GM23338 (cell line): ENCODE results near the gene ASB15. TPM values are rescaled to one million over a fixed set of nuclear protein-coding genes. Genes with fewer than 3 reads are reported as not detected.

ENCODE experiments used
- ATAC-seq: fragments of 200-7000 bp; cut with Tn5 transposase; 3 replicates; pipeline ENCODE4 v1.9.1; 2020
- DNase-seq: peaks from one replicate; pipeline ENCODE4 v3.0.0-alpha.2; 2015; ENCODE audit warnings: low spot score
- H2AFZ ChIP-seq: fragments of 200-600 bp; sonication (generic); 2 replicates; pipeline ENCODE4 v1.8.0; 2016; ENCODE audit warnings: antibody characterized with exemption, mild to moderate bottlenecking, moderate library complexity
- H3F3A ChIP-seq: fragments of 200-600 bp; sonication (generic); replicated peaks from 2 replicates; pipeline ENCODE4 v1.8.0; 2017; ENCODE audit warnings: antibody characterized with exemption, mixed run types, low read depth
- H3K27ac ChIP-seq: fragments of 200-600 bp; sonication (generic); 2 replicates; pipeline ENCODE4 v1.6.1; 2016; ENCODE audit warnings: low read depth
- H3K27me3 ChIP-seq: fragments of 200-600 bp; sonication (generic); 2 replicates; pipeline ENCODE4 v1.8.0; 2016; ENCODE audit warnings: mild to moderate bottlenecking, mixed run types, moderate library complexity; ENCODE audit not compliant: insufficient read depth
- H3K36me3 ChIP-seq: fragments of 200-600 bp; sonication (generic); 2 replicates; pipeline ENCODE4 v1.8.0; 2016; ENCODE audit warnings: mild to moderate bottlenecking; ENCODE audit not compliant: insufficient read depth
- H3K4me1 ChIP-seq: fragments of 200-600 bp; sonication (generic); 2 replicates; pipeline ENCODE4 v1.8.0; 2016; ENCODE audit warnings: mild to moderate bottlenecking, moderate library complexity; ENCODE audit not compliant: insufficient read depth
- H3K4me2 ChIP-seq: fragments of 200-600 bp; sonication (generic); 2 replicates; pipeline ENCODE4 v1.7.1; 2017; ENCODE audit warnings: mixed run types
- H3K4me3 ChIP-seq: fragments of 200-600 bp; sonication (generic); 2 replicates; pipeline ENCODE4 v1.6.1; 2016; ENCODE audit warnings: mixed run types
- H3K79me2 ChIP-seq: fragments of 200-600 bp; sonication (generic); replicated peaks from 2 replicates; pipeline ENCODE4 v1.8.0; 2017; ENCODE audit warnings: mild to moderate bottlenecking; ENCODE audit not compliant: insufficient read depth
- H3K9me2 ChIP-seq: fragments of 200-600 bp; sonication (generic); 2 replicates; pipeline ENCODE4 v1.8.0; 2017; ENCODE audit not compliant: insufficient read depth
- H4K20me1 ChIP-seq: fragments of 200-600 bp; sonication (generic); replicated peaks from 2 replicates; pipeline ENCODE4 v1.8.0; 2017; ENCODE audit warnings: mild to moderate bottlenecking; ENCODE audit not compliant: insufficient read depth
- H3K27ac Mint-ChIP-seq: 2 replicates; pipeline ENCODE4 v1.8.0; 2020; ENCODE audit warnings: inconsistent platforms, mild to moderate bottlenecking, moderate library complexity, mixed read lengths
- H3K27me3 Mint-ChIP-seq: 3 replicates; pipeline ENCODE4 v1.8.0; 2022; ENCODE audit warnings: low read depth, mild to moderate bottlenecking, moderate library complexity, mixed read lengths, inconsistent platforms; ENCODE audit not compliant: insufficient read depth, poor library complexity
- H3K36me3 Mint-ChIP-seq: 3 replicates; pipeline ENCODE4 v1.8.0; 2021; ENCODE audit warnings: low read depth, mild to moderate bottlenecking, inconsistent platforms, moderate library complexity, mixed read lengths
- H3K4me1 Mint-ChIP-seq: 3 replicates; pipeline ENCODE4 v1.8.0; 2020; ENCODE audit warnings: mild to moderate bottlenecking, inconsistent platforms, mixed read lengths
- H3K4me3 Mint-ChIP-seq: 3 replicates; pipeline ENCODE4 v1.8.0; 2021; ENCODE audit warnings: moderate library complexity, mild to moderate bottlenecking, inconsistent platforms, mixed read lengths
- H3K9me3 Mint-ChIP-seq: 3 replicates; pipeline ENCODE4 v1.8.0; 2020; ENCODE audit warnings: moderate library complexity, mild to moderate bottlenecking, inconsistent platforms, mixed read lengths
- CREB1 ChIP-seq: fragments of 250-450 bp; sonication (Bioruptor Pico); IDR thresholded peaks from 2 replicates; pipeline ENCODE4 v1.5.0; 2020; ENCODE audit warnings: low read depth, mild to moderate bottlenecking, moderate library complexity
- EZH2 ChIP-seq: fragments of 200-600 bp; sonication (generic); IDR thresholded peaks from one replicate; pipeline ENCODE4 v1.8.0; 2017; ENCODE audit warnings: antibody characterized with exemption, mild to moderate bottlenecking, low read depth; ENCODE audit not compliant: unreplicated experiment
- EZH2phosphoT487 ChIP-seq: fragments of 200-600 bp; sonication (generic); IDR thresholded peaks from one replicate; pipeline ENCODE4 v1.8.1; 2018; ENCODE audit warnings: antibody characterized with exemption; ENCODE audit not compliant: unreplicated experiment
- JUNB ChIP-seq: IDR thresholded peaks from one replicate; pipeline ENCODE4 v1.6.1; 2016; ENCODE audit warnings: antibody characterized with exemption; ENCODE audit not compliant: unreplicated experiment
- NANOG ChIP-seq: IDR thresholded peaks from 2 replicates; pipeline ENCODE4 v1.6.1; 2016; ENCODE audit warnings: antibody characterized with exemption, borderline replicate concordance
- POLR2AphosphoS5 ChIP-seq: IDR thresholded peaks from 2 replicates; pipeline ENCODE4 v1.6.1; 2016; ENCODE audit warnings: antibody characterized with exemption, low read depth
- STAT1 ChIP-seq: IDR thresholded peaks from one replicate; pipeline ENCODE4 v1.6.1; 2016; ENCODE audit warnings: antibody characterized with exemption; ENCODE audit not compliant: unreplicated experiment
- ZNF114 ChIP-seq: fragments of 250-450 bp; sonication (Bioruptor Pico); IDR thresholded peaks from 2 replicates; pipeline ENCODE4 v1.5.0; 2020; ENCODE audit warnings: mild to moderate bottlenecking, moderate library complexity
- ZNF331 ChIP-seq: fragments of 250-450 bp; sonication (Bioruptor Pico); IDR thresholded peaks from 2 replicates; pipeline ENCODE4 v1.5.0; 2020; ENCODE audit warnings: low read depth, mild to moderate bottlenecking, moderate library complexity
- polyA plus RNA-seq: library from polyadenylated mRNA; unstranded; fragments of >200 nt; fragmentation: Nextera tagmentation; extraction: Ambion mirVana; gene quantifications from 2 replicates; pipeline ENCODE4 v1.2.1, GENCODE V29; 2016
- total RNA-seq: library from RNA; depleted of rRNA; stranded (reverse); fragments of >200 nt; shearing (Covaris generic); gene quantifications from 2 replicates; pipeline ENCODE4 v1.2.3, GENCODE V29; 2014
- TF ChIP-seq, protein P1 (sequence below): IDR thresholded peaks from 2 replicates; pipeline ENCODE4 v1.6.1; 2016; ENCODE audit warnings: antibody characterized with exemption
- TF ChIP-seq, protein P2 (sequence below): fragments of 250-450 bp; sonication (Bioruptor Pico); IDR thresholded peaks from 2 replicates; pipeline ENCODE4 v1.5.0; 2020; ENCODE audit warnings: mild to moderate bottlenecking, moderate library complexity
- TF ChIP-seq, protein P3 (sequence below), 2 experiments: fragments of 200-600 bp in 1 of 2; sonication (generic) in 1 of 2; conservative IDR thresholded peaks; 2 replicates each; pipeline versions ENCODE4 v1.5.1 to v1.6.1; 2016 to 2017; ENCODE audit warnings: antibody characterized with exemption in 2 of 2, low read depth in 2 of 2, mild to moderate bottlenecking in 2 of 2, moderate library complexity in 1 of 2

Gene ASB15
- total and polyA plus RNA-seq, 2 experiments from 2014 or later, result not detected

DNA sequence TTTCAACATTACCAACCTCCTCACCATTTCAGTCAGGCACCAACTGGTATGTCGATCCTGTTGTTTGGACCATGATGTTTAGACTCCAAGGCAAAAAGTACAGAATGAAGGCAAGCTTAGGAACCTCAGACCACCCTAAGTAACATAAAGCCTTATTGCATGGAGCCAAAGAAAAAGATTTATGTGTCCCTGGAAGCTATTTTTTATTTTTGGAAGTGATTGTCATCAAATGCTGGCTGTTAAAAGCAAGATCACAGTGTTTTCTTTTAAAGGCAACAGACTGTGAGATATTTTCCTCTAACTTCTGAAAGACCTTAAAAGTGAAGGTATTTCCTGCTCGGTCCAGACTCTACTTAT, 8.2 kb downstream of the ASB15 start:
- no peak for TF ChIP-seq ZNF114 (CRISPR knock-in tag)
- TF ChIP-seq POLR2AphosphoS5, result no peak
- no peak for TF ChIP-seq ZNF331 (CRISPR knock-in tag)
- TF ChIP-seq CREB1 (CRISPR knock-in tag), result no peak
- TF ChIP-seq STAT1, result no peak
- no peak for TF ChIP-seq NANOG
- TF ChIP-seq EZH2, result no peak
- Histone ChIP-seq H3K36me3 (no peaks in the 10 kb centered on the region), H3K4me1 (no peaks in the 10 kb centered on the region), H4K20me1 (no peaks in the 10 kb centered on the region), H3K4me3 (no peak overlapping the region), H3K27ac (no peak overlapping the region), H3F3A (no peaks in the 10 kb centered on the region), H2AFZ (no peak overlapping the region), H3K27me3 (no peaks in the 10 kb centered on the region), H3K79me2 (no peaks in the 10 kb centered on the region), H3K9me2 (no peaks in the 10 kb centered on the region), H3K4me2 (no peak overlapping the region)
- DNase-seq (no peak), ATAC-seq (no peak)
- no peaks in the 10 kb centered on the region for H3K36me3 Mint-ChIP-seq
- no peak overlapping the region for H3K27ac Mint-ChIP-seq
- H3K9me3 Mint-ChIP-seq, result no peaks in the 10 kb centered on the region; the same call in 2 of the 3 replicates
- H3K4me3 Mint-ChIP-seq, result no peak overlapping the region
- H3K27me3 Mint-ChIP-seq, result peaks cover 4% of the 10 kb centered on the region
- H3K4me1 Mint-ChIP-seq, result peaks cover 6% of the 10 kb centered on the region; the same call in 2 of the 3 replicates

DNA sequence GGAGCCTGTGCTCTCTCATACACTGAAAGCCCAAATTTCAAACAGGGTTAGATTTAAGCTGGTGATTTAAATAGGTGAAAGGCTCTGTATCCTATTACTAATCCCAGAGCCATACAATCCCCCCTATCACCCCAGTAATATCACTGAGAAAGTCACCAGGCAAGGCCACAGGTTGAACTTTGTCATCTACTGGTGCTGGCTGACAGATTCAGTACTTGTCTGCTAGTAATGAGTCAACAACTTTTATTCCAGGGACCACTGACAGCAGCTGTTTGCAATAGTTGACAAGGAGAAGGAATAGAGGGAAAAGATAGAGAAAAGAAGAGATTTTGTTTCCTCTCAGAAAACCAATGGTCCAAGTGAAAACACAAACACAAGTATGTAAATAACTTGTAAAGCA, 10.4 kb downstream of the ASB15 start:
- Histone ChIP-seq H3K36me3 (no peaks in the 10 kb centered on the region), H3K9me2 (no peaks in the 10 kb centered on the region), H3K79me2 (no peaks in the 10 kb centered on the region), H3K4me3 (no peak overlapping the region), H3K27me3 (no peaks in the 10 kb centered on the region), H3K4me1 (no peaks in the 10 kb centered on the region), H2AFZ (no peak overlapping the region), H3K4me2 (no peak overlapping the region), H3K27ac (no peak overlapping the region), H3F3A (no peaks in the 10 kb centered on the region), H4K20me1 (no peaks in the 10 kb centered on the region)
- H3K4me3 Mint-ChIP-seq, result no peak overlapping the region
- peaks cover 6% of the 10 kb centered on the region; the same call in 2 of the 3 replicates for H3K4me1 Mint-ChIP-seq
- DNase-seq, result no peak
- no peak for ATAC-seq
- H3K9me3 Mint-ChIP-seq, result no peaks in the 10 kb centered on the region; the same call in 2 of the 3 replicates
- H3K27me3 Mint-ChIP-seq, result peaks cover 4% of the 10 kb centered on the region
- H3K27ac Mint-ChIP-seq, result no peak overlapping the region
- H3K36me3 Mint-ChIP-seq, result no peaks in the 10 kb centered on the region
- no peak for TF ChIP-seq POLR2AphosphoS5
- no peak for TF ChIP-seq STAT1
- TF ChIP-seq, protein P1, sequence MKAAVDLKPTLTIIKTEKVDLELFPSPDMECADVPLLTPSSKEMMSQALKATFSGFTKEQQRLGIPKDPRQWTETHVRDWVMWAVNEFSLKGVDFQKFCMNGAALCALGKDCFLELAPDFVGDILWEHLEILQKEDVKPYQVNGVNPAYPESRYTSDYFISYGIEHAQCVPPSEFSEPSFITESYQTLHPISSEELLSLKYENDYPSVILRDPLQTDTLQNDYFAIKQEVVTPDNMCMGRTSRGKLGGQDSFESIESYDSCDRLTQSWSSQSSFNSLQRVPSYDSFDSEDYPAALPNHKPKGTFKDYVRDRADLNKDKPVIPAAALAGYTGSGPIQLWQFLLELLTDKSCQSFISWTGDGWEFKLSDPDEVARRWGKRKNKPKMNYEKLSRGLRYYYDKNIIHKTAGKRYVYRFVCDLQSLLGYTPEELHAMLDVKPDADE, result no peak
- TF ChIP-seq CREB1 (CRISPR knock-in tag), result no peak
- TF ChIP-seq, protein P2, sequence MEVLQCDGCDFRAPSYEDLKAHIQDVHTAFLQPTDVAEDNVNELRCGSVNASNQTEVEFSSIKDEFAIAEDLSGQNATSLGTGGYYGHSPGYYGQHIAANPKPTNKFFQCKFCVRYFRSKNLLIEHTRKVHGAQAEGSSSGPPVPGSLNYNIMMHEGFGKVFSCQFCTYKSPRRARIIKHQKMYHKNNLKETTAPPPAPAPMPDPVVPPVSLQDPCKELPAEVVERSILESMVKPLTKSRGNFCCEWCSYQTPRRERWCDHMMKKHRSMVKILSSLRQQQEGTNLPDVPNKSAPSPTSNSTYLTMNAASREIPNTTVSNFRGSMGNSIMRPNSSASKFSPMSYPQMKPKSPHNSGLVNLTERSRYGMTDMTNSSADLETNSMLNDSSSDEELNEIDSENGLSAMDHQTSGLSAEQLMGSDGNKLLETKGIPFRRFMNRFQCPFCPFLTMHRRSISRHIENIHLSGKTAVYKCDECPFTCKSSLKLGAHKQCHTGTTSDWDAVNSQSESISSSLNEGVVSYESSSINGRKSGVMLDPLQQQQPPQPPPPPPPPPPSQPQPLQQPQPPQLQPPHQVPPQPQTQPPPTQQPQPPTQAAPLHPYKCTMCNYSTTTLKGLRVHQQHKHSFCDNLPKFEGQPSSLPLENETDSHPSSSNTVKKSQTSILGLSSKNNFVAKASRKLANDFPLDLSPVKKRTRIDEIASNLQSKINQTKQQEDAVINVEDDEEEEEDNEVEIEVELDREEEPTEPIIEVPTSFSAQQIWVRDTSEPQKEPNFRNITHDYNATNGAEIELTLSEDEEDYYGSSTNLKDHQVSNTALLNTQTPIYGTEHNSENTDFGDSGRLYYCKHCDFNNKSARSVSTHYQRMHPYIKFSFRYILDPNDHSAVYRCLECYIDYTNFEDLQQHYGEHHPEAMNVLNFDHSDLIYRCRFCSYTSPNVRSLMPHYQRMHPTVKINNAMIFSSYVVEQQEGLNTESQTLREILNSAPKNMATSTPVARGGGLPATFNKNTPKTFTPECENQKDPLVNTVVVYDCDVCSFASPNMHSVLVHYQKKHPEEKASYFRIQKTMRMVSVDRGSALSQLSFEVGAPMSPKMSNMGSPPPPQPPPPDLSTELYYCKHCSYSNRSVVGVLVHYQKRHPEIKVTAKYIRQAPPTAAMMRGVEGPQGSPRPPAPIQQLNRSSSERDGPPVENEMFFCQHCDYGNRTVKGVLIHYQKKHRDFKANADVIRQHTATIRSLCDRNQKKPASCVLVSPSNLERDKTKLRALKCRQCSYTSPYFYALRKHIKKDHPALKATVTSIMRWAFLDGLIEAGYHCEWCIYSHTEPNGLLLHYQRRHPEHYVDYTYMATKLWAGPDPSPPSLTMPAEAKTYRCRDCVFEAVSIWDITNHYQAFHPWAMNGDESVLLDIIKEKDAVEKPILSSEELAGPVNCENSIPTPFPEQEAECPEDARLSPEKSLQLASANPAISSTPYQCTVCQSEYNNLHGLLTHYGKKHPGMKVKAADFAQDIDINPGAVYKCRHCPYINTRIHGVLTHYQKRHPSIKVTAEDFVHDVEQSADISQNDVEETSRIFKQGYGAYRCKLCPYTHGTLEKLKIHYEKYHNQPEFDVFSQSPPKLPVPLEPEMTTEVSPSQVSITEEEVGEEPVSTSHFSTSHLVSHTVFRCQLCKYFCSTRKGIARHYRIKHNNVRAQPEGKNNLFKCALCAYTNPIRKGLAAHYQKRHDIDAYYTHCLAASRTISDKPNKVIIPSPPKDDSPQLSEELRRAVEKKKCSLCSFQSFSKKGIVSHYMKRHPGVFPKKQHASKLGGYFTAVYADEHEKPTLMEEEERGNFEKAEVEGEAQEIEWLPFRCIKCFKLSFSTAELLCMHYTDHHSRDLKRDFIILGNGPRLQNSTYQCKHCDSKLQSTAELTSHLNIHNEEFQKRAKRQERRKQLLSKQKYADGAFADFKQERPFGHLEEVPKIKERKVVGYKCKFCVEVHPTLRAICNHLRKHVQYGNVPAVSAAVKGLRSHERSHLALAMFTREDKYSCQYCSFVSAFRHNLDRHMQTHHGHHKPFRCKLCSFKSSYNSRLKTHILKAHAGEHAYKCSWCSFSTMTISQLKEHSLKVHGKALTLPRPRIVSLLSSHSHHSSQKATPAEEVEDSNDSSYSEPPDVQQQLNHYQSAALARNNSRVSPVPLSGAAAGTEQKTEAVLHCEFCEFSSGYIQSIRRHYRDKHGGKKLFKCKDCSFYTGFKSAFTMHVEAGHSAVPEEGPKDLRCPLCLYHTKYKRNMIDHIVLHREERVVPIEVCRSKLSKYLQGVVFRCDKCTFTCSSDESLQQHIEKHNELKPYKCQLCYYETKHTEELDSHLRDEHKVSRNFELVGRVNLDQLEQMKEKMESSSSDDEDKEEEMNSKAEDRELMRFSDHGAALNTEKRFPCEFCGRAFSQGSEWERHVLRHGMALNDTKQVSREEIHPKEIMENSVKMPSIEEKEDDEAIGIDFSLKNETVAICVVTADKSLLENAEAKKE (CRISPR knock-in tag), result no peak
- TF ChIP-seq EZH2phosphoT487, result no peak
- no peak for TF ChIP-seq JUNB
- TF ChIP-seq EZH2, result no peak
- TF ChIP-seq, protein P3, sequence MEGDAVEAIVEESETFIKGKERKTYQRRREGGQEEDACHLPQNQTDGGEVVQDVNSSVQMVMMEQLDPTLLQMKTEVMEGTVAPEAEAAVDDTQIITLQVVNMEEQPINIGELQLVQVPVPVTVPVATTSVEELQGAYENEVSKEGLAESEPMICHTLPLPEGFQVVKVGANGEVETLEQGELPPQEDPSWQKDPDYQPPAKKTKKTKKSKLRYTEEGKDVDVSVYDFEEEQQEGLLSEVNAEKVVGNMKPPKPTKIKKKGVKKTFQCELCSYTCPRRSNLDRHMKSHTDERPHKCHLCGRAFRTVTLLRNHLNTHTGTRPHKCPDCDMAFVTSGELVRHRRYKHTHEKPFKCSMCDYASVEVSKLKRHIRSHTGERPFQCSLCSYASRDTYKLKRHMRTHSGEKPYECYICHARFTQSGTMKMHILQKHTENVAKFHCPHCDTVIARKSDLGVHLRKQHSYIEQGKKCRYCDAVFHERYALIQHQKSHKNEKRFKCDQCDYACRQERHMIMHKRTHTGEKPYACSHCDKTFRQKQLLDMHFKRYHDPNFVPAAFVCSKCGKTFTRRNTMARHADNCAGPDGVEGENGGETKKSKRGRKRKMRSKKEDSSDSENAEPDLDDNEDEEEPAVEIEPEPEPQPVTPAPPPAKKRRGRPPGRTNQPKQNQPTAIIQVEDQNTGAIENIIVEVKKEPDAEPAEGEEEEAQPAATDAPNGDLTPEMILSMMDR (conservative IDR thresholded peaks at IDR 0.05; ENCODE audit: low read depth in 2 of 2), result no peak
- no peak for TF ChIP-seq ZNF114 (CRISPR knock-in tag)
- no peak for TF ChIP-seq NANOG
